Lower leg skin (tissue), 4 donors: ENCODE data around the gene ALLC. TPM values are rescaled to one million over a fixed set of nuclear protein-coding genes. Genes with fewer than 3 reads are reported as not detected.

Experiments used
- DNase-seq, 2 donors: peaks; one replicate each; pipeline ENCODE4 v3.0.0-alpha.2; 2019; ENCODE audit warnings: low spot score in 2 of 2
- H3K4me3 ChIP-seq: fragments of 200-600 bp; sonication (generic); 2 replicates; pipeline ENCODE4 v1.5.1; 2017; ENCODE audit warnings: mild to moderate bottlenecking, low read depth; ENCODE audit not compliant: poor library complexity, severe bottlenecking
- CTCF ChIP-seq, 3 donors: fragments of 450-650 bp; IDR thresholded peaks; one replicate each; pipeline ENCODE4 v1.5.1; 2016; ENCODE audit warnings: antibody characterized with exemption in 3 of 3, mild to moderate bottlenecking in 3 of 3, moderate library complexity in 2 of 3
- POLR2A ChIP-seq, 2 donors: fragments of 450-650 bp; IDR thresholded peaks; one replicate each; pipeline ENCODE4 v1.6.1; 2016 to 2017; ENCODE audit warnings: antibody characterized with exemption in 2 of 2, mild to moderate bottlenecking in 1 of 2, moderate library complexity in 1 of 2
- WGBS, 2 donors: methylation state at CpG; one replicate each; pipeline ENCODE4 v1.1.5; 2018; 5-methylcytosine and 5-hydroxymethylcytosine counted together
- intact Hi-C: fragments of 100-400 bp; cut with DNase I; formaldehyde crosslinking; loops from one replicate; pipeline ENCODE4 v1.15.0; 2023; ENCODE audit warnings: low total_unique reads
- total RNA-seq, 4 donors: library from RNA; depleted of rRNA; stranded (reverse); fragments of >200 nt; gene quantifications; one replicate each; pipeline ENCODE4 v1.1.0, GENCODE V29; 2016

Gene ALLC
- total RNA-seq, 4 donors from 2014 or later, result 0.23 to 1.1 TPM; not detected in 2

DNA sequence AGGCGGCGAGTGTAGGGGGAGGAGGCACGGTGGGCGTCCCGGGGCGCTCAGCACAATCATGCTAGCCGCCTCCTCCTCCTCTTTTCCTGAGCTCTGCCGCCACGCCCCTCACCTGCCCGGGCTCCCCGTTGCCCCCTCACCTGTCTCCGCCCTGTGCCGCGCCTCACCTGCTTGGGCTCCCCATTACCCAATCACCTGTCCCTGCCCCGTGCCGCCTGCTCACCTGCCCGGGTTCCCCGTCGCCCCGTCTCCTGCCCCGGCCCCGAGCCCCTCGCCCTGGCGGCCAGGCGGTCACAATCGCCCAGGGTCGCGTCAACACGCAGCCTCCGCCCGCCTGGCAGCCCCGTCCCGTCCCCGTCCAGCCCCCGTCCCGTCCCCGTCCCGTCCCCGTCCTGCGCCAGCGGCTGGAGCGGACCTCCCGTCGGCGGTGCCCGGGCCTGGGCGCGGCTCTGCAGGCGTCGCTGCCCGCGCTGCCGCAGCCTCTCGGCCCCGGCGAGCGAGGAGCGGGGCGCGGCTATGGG lies 45.3 kb downstream of the ALLC start, which contains the start of gene DCDC2C:
Gene DCDC2C, plus strand, starts transcription at position 340 of the 521 bp plus-strand sequence. Its CDS starts 177 bp downstream, at position 517.
- no peak for TF ChIP-seq CTCF (IDR thresholded peaks at IDR 0.05)
- TF ChIP-seq POLR2A (IDR thresholded peaks at IDR 0.05), result no peak
- DNase-seq, result no peak
- intact Hi-C loops, result no loop called here
- 7 to 17% methylated on average over 22 to 41 of the region's 60 CpGs for WGBS, 2 donors
- no peak within 1 kb of the TSS for H3K4me3 ChIP-seq

- H3K4me3 ChIP-seq, result no peak overlapping the region
- intact Hi-C loops, result no loop called here
- TF ChIP-seq CTCF (IDR thresholded peaks at IDR 0.05) (no peak), POLR2A (IDR thresholded peaks at IDR 0.05) (no peak)
- no peak for DNase-seq
- WGBS, 2 donors, result 19 to 34% methylated on average over 7 to 59 of the region's 73 CpGs
Observed at GRCh38 chr2:3703757-3704355, 45.9 kb downstream of the ALLC start.

DNA sequence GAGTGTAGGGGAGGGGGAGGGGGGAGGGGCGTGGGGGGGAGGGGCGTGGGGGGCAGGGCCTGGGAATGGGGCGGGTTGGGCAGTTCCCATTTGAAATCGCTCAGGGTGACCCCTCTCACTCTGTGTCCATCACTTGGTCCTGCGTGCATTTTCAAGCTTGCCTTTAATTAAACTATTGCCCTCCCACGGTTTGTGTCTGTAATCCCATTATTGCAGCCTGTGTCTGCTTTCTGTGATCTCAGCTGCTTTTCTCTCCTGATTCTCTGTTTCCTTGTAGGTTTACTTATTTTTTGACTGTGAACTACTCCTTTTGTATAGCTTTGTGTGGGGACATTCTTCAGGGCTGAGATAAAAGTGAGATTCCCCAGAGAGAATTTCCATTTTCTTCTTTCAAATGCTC lies 46.7 kb downstream of the ALLC start:
- intact Hi-C loops, result no loop called here
- WGBS, 2 donors, result 33 to 41% methylated on average over 6 of the region's 6 CpGs
- H3K4me3 ChIP-seq, result no peak overlapping the region
- DNase-seq, result no peak
- no peak for TF ChIP-seq POLR2A (IDR thresholded peaks at IDR 0.05)

GRCh38 chr2:3705782-3706181 lies 47.8 kb downstream of the ALLC start:
- 30 to 36% methylated on average over 2 of the region's 2 CpGs for WGBS, 2 donors
- intact Hi-C loops, result no loop called here
- H3K4me3 ChIP-seq, result no peak overlapping the region
- no peak for TF ChIP-seq POLR2A (IDR thresholded peaks at IDR 0.05)
- TF ChIP-seq CTCF (IDR thresholded peaks at IDR 0.05), result no peak
- no peak for DNase-seq

- WGBS, 2 donors, result 41 to 48% methylated on average over 5 of the region's 5 CpGs
- no peak for TF ChIP-seq POLR2A (IDR thresholded peaks at IDR 0.05)
- no peak for TF ChIP-seq CTCF (IDR thresholded peaks at IDR 0.05)
- no peak for DNase-seq
- intact Hi-C loops, result no loop called here
- H3K4me3 ChIP-seq, result no peak overlapping the region
Observed at GRCh38 chr2:3706892-3707291, 48.9 kb downstream of the ALLC start.

- H3K4me3 ChIP-seq, result no peak overlapping the region
- no peak for TF ChIP-seq POLR2A (IDR thresholded peaks at IDR 0.05)
- no peak for TF ChIP-seq CTCF (IDR thresholded peaks at IDR 0.05)
- DNase-seq, result no peak
- intact Hi-C loops, result no loop called here
- 62 to 69% methylated on average over 4 of the region's 4 CpGs for WGBS, 2 donors
Observed at GRCh38 chr2:3708576-3708975, 50.6 kb downstream of the ALLC start.
